Breast epithelium (tissue), 4 donors: Measurements from ENCODE around the gene MXRA8. TPM values are rescaled to one million over a fixed set of nuclear protein-coding genes. Genes with fewer than 3 reads are reported as not detected.

Experiments
- DNase-seq, 2 donors: peaks; one replicate each; pipeline ENCODE4 v3.0.0-alpha.2; 2019; ENCODE audit warnings: low spot score in 2 of 2
- H3K27ac ChIP-seq, 2 donors: fragments of 200-600 bp; sonication (generic) in 1 of 2; one replicate each; pipeline ENCODE4 v1.5.1; 2016 to 2019; ENCODE audit warnings: mild to moderate bottlenecking in 1 of 2
- H3K27me3 ChIP-seq, 2 donors: fragments of 200-600 bp; sonication (generic) in 1 of 2; one replicate each; pipeline versions ENCODE4 v1.5.1 to v1.6.0; 2017 to 2019; ENCODE audit warnings: control low read depth in 1 of 2, mild to moderate bottlenecking in 1 of 2
- H3K36me3 ChIP-seq: fragments of 200-600 bp; one replicate; pipeline ENCODE4 v1.5.1; 2019
- H3K4me1 ChIP-seq, 2 donors: fragments of 200-600 bp; sonication (generic); one replicate each; pipeline ENCODE4 v1.5.1; 2016 to 2019; ENCODE audit warnings: control low read depth in 1 of 2
- H3K4me3 ChIP-seq, 3 donors: fragments of 200-600 bp; sonication (generic); 1 replicate in 2 of 3; 2 replicates in 1 of 3; pipeline ENCODE4 v1.5.1; 2016 to 2019; ENCODE audit warnings: mild to moderate bottlenecking in 3 of 3, moderate library complexity in 2 of 3
- H3K9me3 ChIP-seq, 2 donors: fragments of 200-600 bp; sonication (generic) in 1 of 2; one replicate each; pipeline ENCODE4 v1.5.1; 2016 to 2019; ENCODE audit warnings: control low read depth in 1 of 2
- CTCF ChIP-seq, 3 donors: fragments of 450-650 bp; IDR thresholded peaks; one replicate each; pipeline ENCODE4 v1.5.1; 2016 to 2017; ENCODE audit warnings: antibody characterized with exemption in 3 of 3, mild to moderate bottlenecking in 3 of 3, moderate library complexity in 3 of 3
- POLR2A ChIP-seq: fragments of 450-650 bp; IDR thresholded peaks from one replicate; pipeline ENCODE4 v1.6.1; 2016; ENCODE audit warnings: antibody characterized with exemption, mild to moderate bottlenecking, moderate library complexity
- POLR2AphosphoS5 ChIP-seq, 3 donors: sonication (generic); formaldehyde crosslinking; IDR thresholded peaks; one replicate each; pipeline ENCODE4 v1.6.1; 2017; ENCODE audit warnings: antibody characterized with exemption in 3 of 3
- intact Hi-C: fragments of 100-400 bp; cut with DNase I; formaldehyde crosslinking; loops from one replicate; pipeline ENCODE4 v1.15.1; 2023; ENCODE audit warnings: low total_unique reads
- total RNA-seq, 3 donors: library from RNA; depleted of rRNA; stranded (reverse); fragments of >200 nt; gene quantifications; one replicate each; pipeline ENCODE4 v1.1.0, GENCODE V29; 2016

MXRA8 gene
- total RNA-seq, 3 donors from 2014 or later: 93.4 to 308 (median 99.8) TPM

- H3K27ac ChIP-seq: peak overlapping the region; percentile 90 to 93
- no peaks in the 10 kb centered on the region for H3K27me3 ChIP-seq
- peaks cover 18 to 21% of the 10 kb centered on the region in 2 donors for H3K4me1 ChIP-seq
- no peaks in the 10 kb centered on the region for H3K9me3 ChIP-seq
- H3K36me3 ChIP-seq: peaks cover 5% of the 10 kb centered on the region
- H3K4me3 ChIP-seq: no peak overlapping the region
- TF ChIP-seq CTCF (IDR thresholded peaks at IDR 0.05) (no peak), POLR2AphosphoS5 (IDR thresholded peaks at IDR 0.05) (no peak), POLR2A (no peak)
- peak in 1 of 2 donors; percentile 60 for DNase-seq
- intact Hi-C loops: no loop called here
Measured at GRCh38 chr1:1310476-1311053, 47.8 kb downstream of the MXRA8 start.

- H3K4me3 ChIP-seq: peak overlapping the region in 2 of 3 donors; percentile 80 to 86
- DNase-seq: no peak
- TF ChIP-seq POLR2AphosphoS5 (IDR thresholded peaks at IDR 0.05) (no peak), CTCF (IDR thresholded peaks at IDR 0.05) (no peak), POLR2A (no peak)
- intact Hi-C loops: no loop called here
- peak overlapping the region; percentile 90 to 93 for H3K27ac ChIP-seq
- no peaks in the 10 kb centered on the region for H3K27me3 ChIP-seq
- peaks cover 5% of the 10 kb centered on the region for H3K36me3 ChIP-seq
- peaks cover 23 to 26% of the 10 kb centered on the region in 2 donors for H3K4me1 ChIP-seq
- no peaks in the 10 kb centered on the region for H3K9me3 ChIP-seq
Measured at GRCh38 chr1:1310109-1310385, 48.3 kb downstream of the MXRA8 start.

- TF ChIP-seq POLR2AphosphoS5 (IDR thresholded peaks at IDR 0.05) (no peak), POLR2A (no peak), CTCF (IDR thresholded peaks at IDR 0.05) (no peak)
- Histone ChIP-seq H3K4me3 (peak overlapping the region; percentile 78 to 86 (median 80)), H3K36me3 (peaks cover 5% of the 10 kb centered on the region), H3K27ac (peak overlapping the region; percentile 90 to 93), H3K9me3 (no peaks in the 10 kb centered on the region), H3K27me3 (no peaks in the 10 kb centered on the region), H3K4me1 (peaks cover 25 to 32% of the 10 kb centered on the region in 2 donors)
- DNase-seq: no peak
- intact Hi-C loops: no loop called here
Measured at GRCh38 chr1:1309251-1310108, 48.9 kb downstream of the MXRA8 start.

GRCh38 chr1:1308756-1309250, 49.6 kb downstream of the MXRA8 start:
- peak overlapping the region; percentile 90 to 93 for H3K27ac ChIP-seq
- H3K27me3 ChIP-seq: no peaks in the 10 kb centered on the region
- TF ChIP-seq POLR2A (no peak), POLR2AphosphoS5 (IDR thresholded peaks at IDR 0.05) (no peak)
- intact Hi-C loops: no loop called here
- DNase-seq: no peak
- H3K4me1 ChIP-seq: peaks cover 25 to 34% of the 10 kb centered on the region in 2 donors
- H3K4me3 ChIP-seq: peak overlapping the region; percentile 78 to 86 (median 80)
- no peaks in the 10 kb centered on the region for H3K9me3 ChIP-seq
- H3K36me3 ChIP-seq: peaks cover 5% of the 10 kb centered on the region

GRCh38 chr1:1307923-1308755, 50.2 kb downstream of the MXRA8 start, which contains the start of the genes ACAP3 and PUSL1:
Gene ACAP3 (minus strand): TSS chr1:1307930. CDS start chr1:1307815, 115 bp downstream.
Gene PUSL1 (plus strand): TSS chr1:1308597. CDS start chr1:1308644, 47 bp downstream.
- intact Hi-C loops: no loop called here
- no peak for TF ChIP-seq POLR2A
- peak; percentile 56 to 85 (median 75) for TF ChIP-seq POLR2AphosphoS5 (IDR thresholded peaks at IDR 0.05)
- peak in 2 of 3 donors; percentile 10 to 17 for TF ChIP-seq CTCF (IDR thresholded peaks at IDR 0.05)
- peaks cover 25 to 34% of the 10 kb centered on the region in 2 donors for H3K4me1 ChIP-seq

More at GRCh38 chr1:1307923-1308755, 50.2 kb downstream of the MXRA8 start, which contains the start of the genes ACAP3 and PUSL1:
- peak; percentile 83 to 86 for DNase-seq
- peak within 1 kb of the TSS; percentile 90 to 93 for H3K27ac ChIP-seq
- peak within 1 kb of the TSS; percentile 78 to 86 (median 80) for H3K4me3 ChIP-seq
- no peaks in the 10 kb centered on the region for H3K9me3 ChIP-seq
- no peaks in the 10 kb centered on the region for H3K27me3 ChIP-seq
- H3K36me3 ChIP-seq: peaks cover 5% of the 10 kb centered on the region
